Measurements from ENCODE around the gene PLEKHM3.

Gene PLEKHM3

GRCh38 chr2:207779523-207779922 is 245.8 kb downstream of the PLEKHM3 start:
- no peak overlapping the region for H3K4me3 ChIP-seq (ENCODE audit: low read depth, low read length)
- in situ Hi-C loops (cut with HindIII; ENCODE audit: low sequenced_read_pairs) = no loop called here
- no peak for TF ChIP-seq CTCF (IDR thresholded peaks at IDR 0.05; ENCODE audit: low read depth, low read length)
- no peak for DNase-seq (ENCODE audit: low read depth, low spot score)

- in situ Hi-C loops (cut with HindIII; ENCODE audit: low sequenced_read_pairs) = no loop called here
- DNase-seq (ENCODE audit: low read depth, low spot score) = no peak
- H3K4me3 ChIP-seq (ENCODE audit: low read depth, low read length) = no peak overlapping the region
Measured at GRCh38 chr2:207778298-207778882, 246.9 kb downstream of the PLEKHM3 start.

GRCh38 chr2:207777124-207777523 is 248.2 kb downstream of the PLEKHM3 start:
- H3K4me3 ChIP-seq (ENCODE audit: low read depth, low read length) = no peak overlapping the region
- no peak for DNase-seq (ENCODE audit: low read depth, low spot score)
- no peak for TF ChIP-seq CTCF (IDR thresholded peaks at IDR 0.05; ENCODE audit: low read depth, low read length)
- in situ Hi-C loops (cut with HindIII; ENCODE audit: low sequenced_read_pairs) = no loop called here

More at GRCh38 chr2:207778298-207778882, 246.9 kb downstream of the PLEKHM3 start:
- no peak for TF ChIP-seq CTCF (IDR thresholded peaks at IDR 0.05; ENCODE audit: low read depth, low read length)

GRCh38 chr2:207775473-207775872 is 249.9 kb downstream of the PLEKHM3 start:
- no peak for TF ChIP-seq CTCF (IDR thresholded peaks at IDR 0.05; ENCODE audit: low read depth, low read length)
- H3K4me3 ChIP-seq (ENCODE audit: low read depth, low read length) = no peak overlapping the region
- no peak for DNase-seq (ENCODE audit: low read depth, low spot score)
- in situ Hi-C loops (cut with HindIII; ENCODE audit: low sequenced_read_pairs) = no loop called here

GRCh38 chr2:207772844-207773205 is 252.5 kb downstream of the PLEKHM3 start:
- in situ Hi-C loops (cut with HindIII; ENCODE audit: low sequenced_read_pairs) = no loop called here
- TF ChIP-seq CTCF (IDR thresholded peaks at IDR 0.05; ENCODE audit: low read depth, low read length) = no peak
- H3K4me3 ChIP-seq (ENCODE audit: low read depth, low read length) = no peak overlapping the region
- no peak for DNase-seq (ENCODE audit: low read depth, low spot score)

- in situ Hi-C loops (cut with HindIII; ENCODE audit: low sequenced_read_pairs) = no loop called here
- no peak overlapping the region for H3K4me3 ChIP-seq (ENCODE audit: low read depth, low read length)
- no peak for TF ChIP-seq CTCF (IDR thresholded peaks at IDR 0.05; ENCODE audit: low read depth, low read length)
- DNase-seq (ENCODE audit: low read depth, low spot score) = no peak
Measured at GRCh38 chr2:207772081-207772843, 253.1 kb downstream of the PLEKHM3 start.

Measured in astrocyte of the spinal cord (primary cell).